ENCODE data around the gene TRIM52. TPM values are rescaled to one million over a fixed set of nuclear protein-coding genes. Genes with fewer than 3 reads are reported as not detected.

The TRIM52 gene
- total and polyA plus RNA-seq, 9 of the 15 experiments (the other 6 are each of a cell fraction or from before 2014, with no cell fraction given): 3.3 to 21.9 (median 13.5) TPM

DNA sequence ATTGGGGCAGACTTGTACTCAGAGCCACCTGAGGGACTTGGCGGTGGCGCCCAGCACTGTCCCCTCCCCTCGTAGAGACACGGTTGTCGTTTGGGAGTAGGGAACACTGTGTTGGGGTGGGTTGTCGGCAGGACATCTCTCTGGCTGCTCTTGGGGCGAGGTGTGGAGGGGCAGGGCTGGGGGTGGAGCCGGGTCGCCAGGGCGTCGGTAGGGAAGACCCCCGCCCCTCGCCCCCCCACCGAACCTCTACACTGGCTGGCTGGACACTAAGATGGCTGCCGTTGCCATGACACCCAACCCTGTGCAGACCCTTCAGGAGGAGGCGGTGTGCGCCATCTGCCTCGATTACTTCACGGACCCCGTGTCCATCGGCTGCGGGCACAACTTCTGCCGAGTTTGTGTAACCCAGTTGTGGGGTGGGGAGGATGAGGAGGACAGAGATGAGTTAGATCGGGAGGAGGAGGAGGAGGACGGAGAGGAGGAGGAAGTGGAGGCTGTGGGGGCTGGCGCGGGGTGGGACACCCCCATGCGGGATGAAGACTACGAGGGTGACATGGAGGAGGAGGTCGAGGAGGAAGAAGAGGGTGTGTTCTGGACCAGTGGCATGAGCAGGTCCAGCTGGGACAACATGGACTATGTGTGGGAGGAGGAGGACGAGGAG, 37.1 kb downstream of the TRIM52 start (continued):
- TF ChIP-seq, protein P1, sequence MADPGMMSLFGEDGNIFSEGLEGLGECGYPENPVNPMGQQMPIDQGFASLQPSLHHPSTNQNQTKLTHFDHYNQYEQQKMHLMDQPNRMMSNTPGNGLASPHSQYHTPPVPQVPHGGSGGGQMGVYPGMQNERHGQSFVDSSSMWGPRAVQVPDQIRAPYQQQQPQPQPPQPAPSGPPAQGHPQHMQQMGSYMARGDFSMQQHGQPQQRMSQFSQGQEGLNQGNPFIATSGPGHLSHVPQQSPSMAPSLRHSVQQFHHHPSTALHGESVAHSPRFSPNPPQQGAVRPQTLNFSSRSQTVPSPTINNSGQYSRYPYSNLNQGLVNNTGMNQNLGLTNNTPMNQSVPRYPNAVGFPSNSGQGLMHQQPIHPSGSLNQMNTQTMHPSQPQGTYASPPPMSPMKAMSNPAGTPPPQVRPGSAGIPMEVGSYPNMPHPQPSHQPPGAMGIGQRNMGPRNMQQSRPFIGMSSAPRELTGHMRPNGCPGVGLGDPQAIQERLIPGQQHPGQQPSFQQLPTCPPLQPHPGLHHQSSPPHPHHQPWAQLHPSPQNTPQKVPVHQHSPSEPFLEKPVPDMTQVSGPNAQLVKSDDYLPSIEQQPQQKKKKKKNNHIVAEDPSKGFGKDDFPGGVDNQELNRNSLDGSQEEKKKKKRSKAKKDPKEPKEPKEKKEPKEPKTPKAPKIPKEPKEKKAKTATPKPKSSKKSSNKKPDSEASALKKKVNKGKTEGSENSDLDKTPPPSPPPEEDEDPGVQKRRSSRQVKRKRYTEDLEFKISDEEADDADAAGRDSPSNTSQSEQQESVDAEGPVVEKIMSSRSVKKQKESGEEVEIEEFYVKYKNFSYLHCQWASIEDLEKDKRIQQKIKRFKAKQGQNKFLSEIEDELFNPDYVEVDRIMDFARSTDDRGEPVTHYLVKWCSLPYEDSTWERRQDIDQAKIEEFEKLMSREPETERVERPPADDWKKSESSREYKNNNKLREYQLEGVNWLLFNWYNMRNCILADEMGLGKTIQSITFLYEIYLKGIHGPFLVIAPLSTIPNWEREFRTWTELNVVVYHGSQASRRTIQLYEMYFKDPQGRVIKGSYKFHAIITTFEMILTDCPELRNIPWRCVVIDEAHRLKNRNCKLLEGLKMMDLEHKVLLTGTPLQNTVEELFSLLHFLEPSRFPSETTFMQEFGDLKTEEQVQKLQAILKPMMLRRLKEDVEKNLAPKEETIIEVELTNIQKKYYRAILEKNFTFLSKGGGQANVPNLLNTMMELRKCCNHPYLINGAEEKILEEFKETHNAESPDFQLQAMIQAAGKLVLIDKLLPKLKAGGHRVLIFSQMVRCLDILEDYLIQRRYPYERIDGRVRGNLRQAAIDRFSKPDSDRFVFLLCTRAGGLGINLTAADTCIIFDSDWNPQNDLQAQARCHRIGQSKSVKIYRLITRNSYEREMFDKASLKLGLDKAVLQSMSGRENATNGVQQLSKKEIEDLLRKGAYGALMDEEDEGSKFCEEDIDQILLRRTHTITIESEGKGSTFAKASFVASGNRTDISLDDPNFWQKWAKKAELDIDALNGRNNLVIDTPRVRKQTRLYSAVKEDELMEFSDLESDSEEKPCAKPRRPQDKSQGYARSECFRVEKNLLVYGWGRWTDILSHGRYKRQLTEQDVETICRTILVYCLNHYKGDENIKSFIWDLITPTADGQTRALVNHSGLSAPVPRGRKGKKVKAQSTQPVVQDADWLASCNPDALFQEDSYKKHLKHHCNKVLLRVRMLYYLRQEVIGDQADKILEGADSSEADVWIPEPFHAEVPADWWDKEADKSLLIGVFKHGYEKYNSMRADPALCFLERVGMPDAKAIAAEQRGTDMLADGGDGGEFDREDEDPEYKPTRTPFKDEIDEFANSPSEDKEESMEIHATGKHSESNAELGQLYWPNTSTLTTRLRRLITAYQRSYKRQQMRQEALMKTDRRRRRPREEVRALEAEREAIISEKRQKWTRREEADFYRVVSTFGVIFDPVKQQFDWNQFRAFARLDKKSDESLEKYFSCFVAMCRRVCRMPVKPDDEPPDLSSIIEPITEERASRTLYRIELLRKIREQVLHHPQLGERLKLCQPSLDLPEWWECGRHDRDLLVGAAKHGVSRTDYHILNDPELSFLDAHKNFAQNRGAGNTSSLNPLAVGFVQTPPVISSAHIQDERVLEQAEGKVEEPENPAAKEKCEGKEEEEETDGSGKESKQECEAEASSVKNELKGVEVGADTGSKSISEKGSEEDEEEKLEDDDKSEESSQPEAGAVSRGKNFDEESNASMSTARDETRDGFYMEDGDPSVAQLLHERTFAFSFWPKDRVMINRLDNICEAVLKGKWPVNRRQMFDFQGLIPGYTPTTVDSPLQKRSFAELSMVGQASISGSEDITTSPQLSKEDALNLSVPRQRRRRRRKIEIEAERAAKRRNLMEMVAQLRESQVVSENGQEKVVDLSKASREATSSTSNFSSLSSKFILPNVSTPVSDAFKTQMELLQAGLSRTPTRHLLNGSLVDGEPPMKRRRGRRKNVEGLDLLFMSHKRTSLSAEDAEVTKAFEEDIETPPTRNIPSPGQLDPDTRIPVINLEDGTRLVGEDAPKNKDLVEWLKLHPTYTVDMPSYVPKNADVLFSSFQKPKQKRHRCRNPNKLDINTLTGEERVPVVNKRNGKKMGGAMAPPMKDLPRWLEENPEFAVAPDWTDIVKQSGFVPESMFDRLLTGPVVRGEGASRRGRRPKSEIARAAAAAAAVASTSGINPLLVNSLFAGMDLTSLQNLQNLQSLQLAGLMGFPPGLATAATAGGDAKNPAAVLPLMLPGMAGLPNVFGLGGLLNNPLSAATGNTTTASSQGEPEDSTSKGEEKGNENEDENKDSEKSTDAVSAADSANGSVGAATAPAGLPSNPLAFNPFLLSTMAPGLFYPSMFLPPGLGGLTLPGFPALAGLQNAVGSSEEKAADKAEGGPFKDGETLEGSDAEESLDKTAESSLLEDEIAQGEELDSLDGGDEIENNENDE (IDR thresholded peaks at IDR 0.05; ENCODE audit: low read depth, low read length): no peak
- TF ChIP-seq MTF1 (CRISPR knock-in tag; IDR thresholded peaks at IDR 0.05; ENCODE audit: borderline replicate concordance): no peak
- no peak for TF ChIP-seq NR4A1 (CRISPR knock-in tag; IDR thresholded peaks at IDR 0.05)
- no peak for TF ChIP-seq NR4A1 (tag; IDR thresholded peaks at IDR 0.05)
- no peak for TF ChIP-seq KDM1A (IDR thresholded peaks at IDR 0.05)
- TF ChIP-seq MAZ (CRISPR knock-in tag; conservative IDR thresholded peaks at IDR 0.05 in 1 of 2, IDR thresholded peaks at IDR 0.05 in 1 of 2): 0 out of 4 replicates have a peak, but pooled peaks of 1 of the 2 experiments have one; percentile 23
- TF ChIP-seq ARID1B (IDR thresholded peaks at IDR 0.05): 0 out of 2 replicates have a peak, but pooled peaks have one; percentile 19
- no peak for TF ChIP-seq ZEB2 (IDR thresholded peaks at IDR 0.05)
- no peak for TF ChIP-seq ZNF324 (CRISPR knock-in tag; IDR thresholded peaks at IDR 0.05)
- TF ChIP-seq RBM22 (IDR thresholded peaks at IDR 0.05; ENCODE audit: low read depth, low read length, poor library complexity, severe bottlenecking): no peak
- no peak for TF ChIP-seq EP400 (IDR thresholded peaks at IDR 0.05)
- TF ChIP-seq PTTG1 (tag; IDR thresholded peaks at IDR 0.05; ENCODE audit: low read depth): no peak
- TF ChIP-seq, protein P2, sequence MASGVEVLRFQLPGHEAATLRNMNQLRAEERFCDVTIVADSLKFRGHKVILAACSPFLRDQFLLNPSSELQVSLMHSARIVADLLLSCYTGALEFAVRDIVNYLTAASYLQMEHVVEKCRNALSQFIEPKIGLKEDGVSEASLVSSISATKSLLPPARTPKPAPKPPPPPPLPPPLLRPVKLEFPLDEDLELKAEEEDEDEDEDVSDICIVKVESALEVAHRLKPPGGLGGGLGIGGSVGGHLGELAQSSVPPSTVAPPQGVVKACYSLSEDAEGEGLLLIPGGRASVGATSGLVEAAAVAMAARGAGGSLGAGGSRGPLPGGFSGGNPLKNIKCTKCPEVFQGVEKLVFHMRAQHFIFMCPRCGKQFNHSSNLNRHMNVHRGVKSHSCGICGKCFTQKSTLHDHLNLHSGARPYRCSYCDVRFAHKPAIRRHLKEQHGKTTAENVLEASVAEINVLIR (CRISPR knock-in tag; IDR thresholded peaks at IDR 0.05): no peak
- no peak for TF ChIP-seq FOXA1 (IDR thresholded peaks at IDR 0.05; ENCODE audit: borderline replicate concordance)
- no peak for TF ChIP-seq KLF6 (CRISPR knock-in tag; IDR thresholded peaks at IDR 0.05; ENCODE audit: borderline replicate concordance)
